TTC549 (cell line): ENCODE measurements around the gene IMP4.

Experiments used
- FAIRE-seq: peaks from 2 replicates; lab custom pipeline; 2012; peaks lifted over from hg19 to GRCh38; lab: Jason Lieb, UNC

IMP4 gene

DNA sequence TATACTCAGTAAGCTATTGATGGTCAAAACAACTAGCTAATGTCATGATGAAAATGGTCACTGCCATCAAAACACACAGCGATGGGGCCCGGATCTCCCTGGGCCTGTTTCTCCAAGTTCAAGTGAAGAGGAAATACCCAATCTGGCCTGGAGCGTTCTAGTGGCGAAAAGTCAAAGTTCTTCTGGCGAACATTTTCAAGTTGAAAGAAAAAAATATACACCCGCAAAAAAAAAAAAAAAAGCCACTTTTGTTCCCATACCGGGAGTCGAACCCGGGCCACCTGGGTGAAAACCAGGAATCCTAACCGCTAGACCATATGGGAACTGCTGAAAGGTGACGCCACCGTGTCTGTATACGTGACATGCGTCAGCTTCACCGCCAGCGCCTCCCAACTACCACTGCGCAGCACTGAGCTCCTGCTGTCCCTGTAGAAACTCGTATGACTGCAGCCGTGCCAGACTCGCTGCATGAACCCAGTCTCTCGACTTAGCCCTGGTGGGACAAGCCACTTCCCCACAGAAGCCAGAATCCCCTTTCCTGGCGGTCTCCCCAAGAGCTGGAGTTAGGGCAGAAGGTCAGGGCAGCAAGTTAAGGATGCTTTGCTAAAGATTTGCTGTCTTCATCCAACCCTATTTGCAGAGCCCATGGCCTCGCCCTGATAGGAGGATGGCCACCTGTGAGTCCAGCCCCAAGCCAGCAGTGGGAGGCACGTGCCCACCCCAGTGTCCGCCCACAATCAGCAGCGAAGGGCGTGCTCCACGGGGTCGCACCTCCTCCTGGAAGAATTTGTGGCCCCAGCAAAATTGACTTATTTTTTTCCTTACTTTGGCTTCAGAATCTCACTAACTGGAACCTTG lies 5.6 kb upstream of the IMP4 start:
- FAIRE-seq = no peak

- no peak for FAIRE-seq
Measured at GRCh38 chr2:130337735-130338325, 4.9 kb upstream of the IMP4 start.

- no peak for FAIRE-seq
Measured at GRCh38 chr2:130338793-130339345, 3.8 kb upstream of the IMP4 start.

DNA sequence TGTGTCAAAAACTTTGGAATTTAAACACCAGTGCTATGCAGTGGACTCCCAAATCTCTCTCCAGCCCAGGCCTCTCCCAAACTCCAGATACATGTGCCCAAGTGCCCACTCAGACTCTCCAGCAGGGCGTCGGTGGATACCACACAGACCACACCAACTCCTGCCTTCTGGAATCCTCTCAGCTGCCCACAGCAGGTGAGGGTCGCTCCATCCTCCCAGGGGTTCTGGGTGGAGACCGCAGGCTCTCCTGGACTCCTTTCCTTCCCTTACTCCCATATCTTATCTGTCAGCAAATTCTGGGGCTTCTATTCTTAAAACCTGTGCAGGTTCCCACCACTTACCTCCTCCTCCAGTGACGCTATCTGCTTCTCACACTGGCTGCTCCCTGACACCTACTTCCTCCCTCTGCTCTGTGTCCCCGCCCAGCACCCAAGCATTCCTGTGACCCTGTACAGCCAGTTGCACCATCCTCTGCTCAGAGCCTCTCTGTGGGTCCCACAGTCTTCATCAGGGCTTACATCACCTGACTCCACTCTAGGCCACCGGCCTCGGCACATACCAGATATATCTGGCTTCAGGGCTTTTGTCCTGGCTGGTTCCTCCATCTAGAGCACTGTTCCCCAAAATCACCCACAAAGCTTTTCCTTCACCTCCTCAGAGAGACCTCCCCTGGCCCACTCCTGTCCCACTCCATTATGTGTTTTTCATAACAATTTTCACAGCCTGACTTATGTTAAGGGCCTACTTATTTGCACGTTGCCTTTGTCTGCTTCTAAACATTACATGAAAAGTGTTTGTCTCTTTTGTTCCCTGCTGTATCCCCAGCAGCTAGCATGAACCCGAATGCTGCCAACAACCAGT lies 2.6 kb upstream of the IMP4 start:
- FAIRE-seq = no peak

- no peak for FAIRE-seq
Measured at GRCh38 chr2:130341562-130342019, 1.1 kb upstream of the IMP4 start.

DNA sequence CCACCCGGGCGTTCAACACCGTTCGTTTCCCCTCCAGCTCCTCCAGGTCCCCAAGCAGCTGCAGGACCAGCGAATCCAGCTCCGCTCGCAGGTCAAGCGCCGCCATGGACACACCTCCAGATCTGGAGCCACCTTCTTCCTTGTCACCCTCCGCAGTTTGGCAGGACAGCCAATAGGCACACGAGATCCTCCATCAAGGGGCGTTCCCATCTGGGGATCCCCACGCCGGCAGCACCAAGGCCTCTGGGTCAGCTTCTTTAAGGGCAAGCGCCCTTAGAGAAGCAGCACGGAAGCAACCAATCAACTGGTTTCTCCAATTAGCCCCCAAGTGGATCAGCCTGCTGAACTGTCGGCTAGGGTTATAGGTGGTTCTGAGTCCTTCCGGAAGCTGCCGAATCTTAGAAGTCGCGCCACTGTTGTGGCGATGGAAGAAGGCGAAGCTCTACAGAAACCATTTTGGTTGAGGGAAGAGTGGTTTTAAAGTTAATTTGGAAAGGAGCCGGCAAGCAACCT lies 621 bp upstream of the IMP4 start:
- peak; percentile 13 for FAIRE-seq

GRCh38 chr2:130344578-130344977 lies 1.9 kb downstream of the IMP4 start:
- no peak for FAIRE-seq

DNA sequence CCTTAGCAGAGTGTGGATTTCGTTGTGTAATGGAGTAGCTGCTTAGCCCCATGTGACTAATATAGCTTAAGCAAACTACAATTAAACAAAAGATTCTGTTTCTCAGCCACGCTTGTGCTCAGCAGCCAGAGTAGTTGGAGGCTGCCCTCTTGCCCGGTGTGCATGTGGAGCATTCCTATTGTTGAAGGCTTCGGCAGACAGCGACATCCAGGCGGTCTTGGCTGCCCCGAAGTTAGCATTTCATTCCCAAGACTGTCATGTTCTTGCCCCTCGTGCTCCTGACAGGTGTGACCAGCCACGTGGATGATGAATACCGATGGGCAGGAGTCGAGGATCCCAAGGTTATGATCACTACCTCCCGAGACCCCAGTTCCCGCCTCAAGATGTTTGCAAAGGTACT lies 2.4 kb downstream of the IMP4 start:
- no peak for FAIRE-seq

- FAIRE-seq = no peak
Measured at GRCh38 chr2:130345611-130346010, 2.9 kb downstream of the IMP4 start.

- FAIRE-seq = no peak
Measured at GRCh38 chr2:130346041-130346740, 3.5 kb downstream of the IMP4 start.

GRCh38 chr2:130346741-130347066 lies 4.0 kb downstream of the IMP4 start:
- FAIRE-seq = no peak

- no peak for FAIRE-seq
Measured at GRCh38 chr2:130347220-130347925, 4.7 kb downstream of the IMP4 start.

DNA sequence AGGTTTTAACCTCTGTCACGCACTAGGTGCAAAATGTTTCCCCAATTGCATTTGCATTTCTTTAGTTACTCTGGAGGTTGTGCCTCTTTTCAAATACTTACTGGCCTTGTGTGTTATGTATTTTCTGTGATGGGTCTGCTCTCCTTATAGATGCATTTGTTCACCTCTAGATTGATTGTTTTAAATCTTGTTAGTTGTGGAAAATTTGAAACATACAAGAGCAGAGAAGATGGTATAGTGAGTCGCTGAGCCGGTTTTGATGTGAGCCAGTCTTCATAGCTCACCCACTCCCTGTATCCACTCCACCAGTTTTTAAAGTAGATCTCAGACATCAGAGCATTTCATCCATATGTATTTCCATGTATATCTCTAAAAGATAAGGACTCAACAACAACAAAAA lies 6.5 kb downstream of the IMP4 start:
- FAIRE-seq = no peak

DNA sequence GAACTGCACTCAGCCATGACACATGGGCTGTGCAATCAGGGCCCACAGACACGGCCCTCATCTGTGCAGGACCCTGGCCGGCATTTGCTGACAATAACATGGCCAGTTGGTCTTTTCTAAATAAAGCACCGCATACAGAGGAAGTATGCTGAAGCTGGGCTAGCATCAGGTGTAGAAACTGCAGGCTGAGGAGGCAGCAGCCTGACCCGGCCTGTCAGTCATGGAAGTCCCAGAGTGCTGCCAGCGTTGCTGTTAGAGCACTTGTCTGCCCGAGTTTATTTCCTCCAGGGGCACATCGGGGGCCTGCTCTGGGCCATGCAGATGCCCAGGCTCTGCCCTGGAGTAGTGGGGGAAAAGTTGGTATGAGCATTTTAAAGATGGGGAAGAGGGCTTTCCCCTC lies 9.0 kb downstream of the IMP4 start:
- FAIRE-seq = no peak

- FAIRE-seq = no peak
Measured at GRCh38 chr2:130352237-130352636, 9.5 kb downstream of the IMP4 start.

DNA sequence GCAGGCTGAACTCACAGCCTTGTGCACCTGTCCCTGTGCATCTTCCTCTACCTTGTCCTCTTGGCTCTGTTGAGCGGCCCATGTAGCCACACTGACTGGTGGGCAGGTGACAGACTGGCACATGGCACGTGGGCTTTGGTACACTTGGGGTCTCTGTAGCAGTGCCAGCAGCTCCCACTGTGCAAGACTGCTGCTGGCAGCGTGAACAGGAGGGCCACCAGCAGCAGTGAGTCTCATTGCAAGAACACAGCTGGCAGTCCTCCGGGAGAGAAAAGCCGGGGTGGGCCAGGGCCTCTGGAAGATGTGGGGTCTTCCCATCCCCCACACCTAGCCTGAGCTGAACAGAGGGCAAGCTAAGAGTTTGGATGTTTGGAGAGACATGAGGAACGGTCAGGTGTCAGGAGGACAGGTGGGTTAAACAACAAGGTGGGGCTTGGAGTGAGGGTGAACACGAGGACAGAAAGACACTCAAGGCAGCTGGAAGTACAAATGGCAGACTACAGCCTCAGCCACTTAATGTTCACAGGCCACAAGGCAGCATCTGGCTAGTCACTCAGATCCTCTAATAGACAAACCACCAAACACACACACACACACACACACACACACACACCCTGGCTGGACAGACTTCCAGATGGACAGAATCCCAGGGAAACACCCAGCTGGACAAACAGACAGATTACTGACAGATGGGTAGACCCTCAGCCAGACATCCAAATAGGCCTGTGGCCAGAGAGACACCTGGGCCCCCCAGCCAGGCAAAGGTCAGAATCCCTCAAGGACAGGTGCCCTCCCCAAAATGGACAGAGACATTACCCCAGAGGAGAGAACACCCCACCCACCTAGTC lies 10.8 kb downstream of the IMP4 start:
- FAIRE-seq = no peak

DNA sequence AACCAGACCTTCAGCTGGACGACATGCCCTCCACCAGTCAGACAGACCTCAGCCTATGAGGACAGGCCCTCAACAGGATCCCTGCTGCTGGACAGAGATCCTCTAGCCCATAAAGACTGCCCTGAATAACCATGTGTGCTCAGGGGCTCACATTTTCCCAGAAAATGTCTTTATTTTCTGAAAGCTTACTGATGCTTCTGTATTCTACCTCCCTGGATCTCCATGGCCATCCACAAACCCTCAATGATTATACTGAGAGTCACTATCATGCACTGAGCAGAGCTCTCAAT lies 11.4 kb downstream of the IMP4 start:
- FAIRE-seq = no peak

- FAIRE-seq = no peak
Measured at GRCh38 chr2:130355172-130355577, 12.5 kb downstream of the IMP4 start.

- no peak for FAIRE-seq
Measured at GRCh38 chr2:130355578-130356431, 13.1 kb downstream of the IMP4 start, which contains the start of gene PTPN18. TSS of gene PTPN18 (plus strand) at chr2:130356056. CDS start at chr2:130356108, 52 bp downstream.
